Activated CD8-positive, alpha-beta memory T cell treated with anti-CD3 and anti-CD28 coated beads, Interleukin-2, amount 10 ng/mL, durations not matched to agents 7 days and 5 days (primary cell): ENCODE results near the gene SOCS1. TPM values are rescaled to one million over a fixed set of nuclear protein-coding genes. Genes with fewer than 3 reads are reported as not detected.

ENCODE experiments used
- ATAC-seq: fragments of 150-1000 bp; cut with Tn5 transposase; one replicate; pipeline ENCODE4 v1.10.0; 2021; ENCODE audit warnings: moderate library complexity
- CTCF ChIA-PET: fragments of 350-600 bp; sonication (Branson Sonifier 250); formaldehyde crosslinking; loops from one replicate; lab custom pipeline; 2021; ENCODE audit warnings: antibody characterized with exemption; lab: Charles Lee
- DNase-seq: peaks from one replicate; pipeline ENCODE4 v3.0.0-alpha.2; 2020
- H3K27ac Mint-ChIP-seq: one replicate; pipeline ENCODE4 v1.8.0; 2021; ENCODE audit warnings: mild to moderate bottlenecking, mixed read lengths
- H3K27me3 Mint-ChIP-seq: one replicate; pipeline ENCODE4 v1.8.0; 2021; ENCODE audit warnings: mixed read lengths
- H3K36me3 Mint-ChIP-seq: one replicate; pipeline ENCODE4 v1.8.0; 2021; ENCODE audit warnings: mild to moderate bottlenecking, mixed read lengths
- H3K4me1 Mint-ChIP-seq: one replicate; pipeline ENCODE4 v1.8.0; 2021; ENCODE audit warnings: mixed read lengths
- H3K4me3 Mint-ChIP-seq: one replicate; pipeline ENCODE4 v1.8.0; 2021; ENCODE audit warnings: mild to moderate bottlenecking, moderate library complexity, mixed read lengths
- H3K9me3 Mint-ChIP-seq: one replicate; pipeline ENCODE4 v1.8.0; 2022; ENCODE audit warnings: low read depth, mixed read lengths
- total RNA-seq, 2 experiments: library from RNA; stranded (reverse); gene quantifications; one replicate each; pipeline ENCODE4 v1.2.3, GENCODE V29; 2021

SOCS1 gene
- total RNA-seq, 2 experiments from 2014 or later: 158 to 200 TPM

DNA sequence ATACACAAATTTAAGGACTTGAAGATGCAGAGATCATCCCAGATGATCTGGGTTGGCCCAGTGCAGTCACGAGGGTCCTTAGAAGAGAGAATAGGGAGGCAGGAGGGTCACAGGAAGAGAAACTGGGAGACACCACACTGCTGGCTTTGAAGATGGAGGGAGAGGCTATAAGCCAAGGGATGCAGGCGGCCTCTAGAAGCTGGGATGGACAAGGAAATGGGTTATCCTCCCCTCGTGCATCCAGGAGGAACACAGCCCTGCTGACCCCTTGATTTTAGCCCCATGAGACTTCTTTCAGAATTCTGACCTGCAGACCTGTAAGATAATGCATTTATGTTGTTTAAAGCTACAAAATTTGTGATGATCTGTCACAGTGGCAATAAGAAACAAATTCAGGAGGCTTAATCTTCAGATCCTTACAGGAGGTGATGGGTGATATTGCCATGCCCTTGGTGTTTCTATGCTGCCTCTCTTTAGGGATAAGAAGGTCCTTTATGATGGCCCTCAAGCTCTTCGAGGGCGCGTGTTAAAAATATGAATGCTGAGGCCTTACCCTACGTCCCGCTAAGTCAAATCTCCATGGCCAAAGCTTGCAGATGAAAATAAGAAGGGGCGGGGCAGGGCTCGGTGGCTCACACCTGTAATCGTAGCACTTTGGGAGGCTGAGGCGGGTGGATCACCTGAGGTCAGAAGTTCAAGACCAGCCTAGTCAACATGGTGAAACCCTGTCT is 21.8 kb upstream of the SOCS1 start:
- peaks cover 42% of the 10 kb centered on the region for H3K27me3 Mint-ChIP-seq
- no peak overlapping the region for H3K4me3 Mint-ChIP-seq
- ATAC-seq (no peak), DNase-seq (no peak)
- CTCF ChIA-PET: no interaction called here
- H3K4me1 Mint-ChIP-seq: peaks cover 1% of the 10 kb centered on the region
- H3K9me3 Mint-ChIP-seq: no peaks in the 10 kb centered on the region
- H3K36me3 Mint-ChIP-seq: no peaks in the 10 kb centered on the region
- no peak overlapping the region for H3K27ac Mint-ChIP-seq

DNA sequence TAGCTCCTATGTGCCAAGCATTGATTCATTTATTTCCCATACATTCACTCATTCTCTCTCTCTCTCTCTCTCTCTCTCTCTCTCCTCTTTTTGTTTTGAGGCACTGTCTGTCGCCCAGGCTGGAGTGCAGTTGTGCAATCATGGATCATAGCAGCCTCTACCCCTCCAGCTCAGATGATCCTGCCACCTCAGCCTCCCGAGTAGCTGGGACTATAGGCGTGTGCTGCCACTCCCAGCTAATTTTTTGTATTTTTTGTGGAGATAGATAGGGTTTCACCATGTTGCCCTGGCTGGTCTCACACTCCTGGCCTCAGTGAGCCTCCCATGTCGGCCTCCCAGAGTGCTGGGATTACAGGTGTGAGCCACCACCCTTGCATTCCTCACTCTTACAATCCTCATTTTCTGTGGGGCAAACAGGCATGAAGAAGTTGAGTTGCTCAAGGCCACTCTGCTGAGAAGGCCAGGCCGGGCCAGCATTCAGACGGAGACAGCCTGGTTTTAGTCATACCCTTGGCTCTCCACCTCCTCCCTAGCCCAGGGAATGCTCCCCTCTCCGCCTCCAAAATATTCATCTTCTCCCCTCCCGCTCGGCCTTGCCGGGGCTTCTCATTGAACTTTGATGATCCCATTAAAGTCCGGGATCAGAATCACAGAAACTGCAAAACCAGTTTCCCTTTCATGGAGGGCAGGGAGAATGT is 21.0 kb upstream of the SOCS1 start:
- DNase-seq: no peak
- Mint-ChIP-seq H3K9me3 (no peaks in the 10 kb centered on the region), H3K4me3 (no peak overlapping the region), H3K27me3 (peaks cover 39% of the 10 kb centered on the region), H3K36me3 (no peaks in the 10 kb centered on the region), H3K4me1 (peaks cover 1% of the 10 kb centered on the region), H3K27ac (no peak overlapping the region)
- no peak for ATAC-seq
- CTCF ChIA-PET: interaction anchor here (0.8 to 1.2 kb wide), 2 partner anchors 21 to 314 kb away, joined by 3 read pairs; partner anchors contain the start of gene SOCS1

DNA sequence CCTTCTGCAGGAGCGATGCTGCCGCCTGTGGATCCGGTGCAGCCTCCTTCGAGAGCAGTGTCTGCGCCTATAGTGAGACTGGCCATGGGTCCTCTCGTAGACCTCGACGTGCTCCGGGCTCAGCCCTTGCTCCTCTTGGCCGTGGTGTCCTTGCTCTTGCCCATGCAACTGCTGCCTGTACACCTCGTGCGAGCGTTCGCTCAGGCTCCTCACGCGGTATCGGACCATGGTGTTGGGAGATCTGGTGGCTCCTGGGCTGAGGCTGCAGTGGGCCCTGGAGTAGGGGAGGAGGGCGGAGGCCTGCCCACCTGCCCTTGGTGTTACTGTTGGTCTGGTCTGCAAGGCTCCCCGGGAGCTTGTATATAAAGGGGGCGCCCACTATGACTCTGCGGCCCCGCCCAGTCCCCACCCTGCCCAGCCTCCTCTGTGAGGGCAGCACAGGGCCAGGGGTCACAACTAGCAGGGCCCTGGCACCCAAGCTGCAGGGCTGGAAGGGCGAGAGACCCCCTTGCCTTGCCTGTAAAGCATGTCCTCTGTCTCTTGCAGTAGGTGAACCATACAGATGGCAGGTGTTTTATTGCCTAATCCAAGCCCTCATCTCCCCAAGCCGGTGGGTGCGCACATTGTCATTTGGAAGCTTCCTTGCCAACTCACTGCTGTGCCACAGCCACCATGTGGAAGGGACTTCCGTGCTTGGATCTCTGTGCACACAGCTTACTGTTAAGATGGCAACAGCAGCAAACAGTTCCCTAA is 20.3 kb upstream of the SOCS1 start, which contains the start of gene PRM2:
PRM2 (minus strand) TSS at position 338 of the 753 bp plus-strand sequence; CDS start at position 228, 110 bp downstream.
- peaks cover 36% of the 10 kb centered on the region for H3K27me3 Mint-ChIP-seq
- H3K4me3 Mint-ChIP-seq: no peak within 1 kb of the TSS
- peaks cover 1% of the 10 kb centered on the region for H3K4me1 Mint-ChIP-seq
- H3K9me3 Mint-ChIP-seq: no peaks in the 10 kb centered on the region
- ATAC-seq (no peak), DNase-seq (no peak)
- no peaks in the 10 kb centered on the region for H3K36me3 Mint-ChIP-seq
- CTCF ChIA-PET: interaction anchor here (0.8 to 1.2 kb wide), 2 partner anchors 20 to 313 kb away, joined by 3 read pairs; partner anchors contain the start of gene SOCS1
- H3K27ac Mint-ChIP-seq: no peak within 1 kb of the TSS

DNA sequence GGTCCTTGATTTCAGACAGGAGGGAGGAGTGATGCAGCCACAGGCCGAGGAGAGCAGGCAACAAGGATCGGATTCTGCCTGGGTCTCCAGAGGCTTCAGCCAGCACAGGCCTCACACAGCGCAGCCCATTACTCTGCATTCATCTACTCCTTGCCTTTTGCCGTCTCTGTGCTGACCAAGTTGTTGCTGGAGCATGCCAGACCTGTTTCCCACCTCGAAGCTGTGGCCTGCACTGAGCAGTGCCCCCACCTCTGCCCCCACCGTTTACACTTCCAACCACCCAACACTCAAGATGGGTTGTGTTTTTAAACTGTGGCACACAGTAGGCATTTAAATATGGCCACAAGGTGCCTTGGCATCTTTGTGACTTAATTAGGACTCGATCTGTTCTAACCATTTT is 19.0 kb upstream of the SOCS1 start:
- ATAC-seq (no peak), DNase-seq (no peak)
- no peaks in the 10 kb centered on the region for H3K9me3 Mint-ChIP-seq
- H3K27me3 Mint-ChIP-seq: peaks cover 35% of the 10 kb centered on the region
- no peak overlapping the region for H3K4me3 Mint-ChIP-seq
- CTCF ChIA-PET: no interaction called here
- no peaks in the 10 kb centered on the region for H3K36me3 Mint-ChIP-seq
- H3K27ac Mint-ChIP-seq: no peak overlapping the region
- H3K4me1 Mint-ChIP-seq: peaks cover 1% of the 10 kb centered on the region

DNA sequence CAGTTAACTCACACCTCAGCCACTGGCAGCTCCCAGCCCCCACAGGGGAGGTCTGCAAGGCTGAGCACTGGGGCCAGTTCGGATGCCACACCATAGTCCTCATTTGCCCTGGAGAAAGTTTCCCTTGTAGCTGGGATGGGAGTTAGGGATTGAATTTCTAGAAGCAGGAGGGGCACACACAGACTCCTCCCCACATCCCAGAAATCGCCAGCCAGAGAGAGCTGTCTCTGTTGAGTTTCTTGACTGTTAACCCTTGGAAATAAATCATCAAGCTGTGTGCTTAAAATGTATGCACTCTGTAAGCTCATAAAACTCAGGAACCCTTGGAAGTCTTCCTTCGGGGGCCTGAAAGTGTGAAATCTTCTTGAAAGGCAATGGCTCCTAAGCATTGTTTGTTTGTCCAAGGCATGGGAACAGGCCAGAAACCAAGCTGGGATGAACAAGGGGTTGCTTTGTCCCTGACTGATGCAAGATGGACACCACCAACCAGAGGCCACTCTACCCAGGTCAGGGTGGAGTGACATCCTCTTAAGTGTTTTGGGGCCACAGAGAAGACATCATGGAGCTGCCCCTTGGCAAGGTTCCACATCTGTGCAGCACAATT is 17.8 kb upstream of the SOCS1 start:
- no peak overlapping the region for H3K27ac Mint-ChIP-seq
- CTCF ChIA-PET: interaction anchor here (1.6 kb wide), 1 partner anchor 122 kb away, joined by 3 read pairs; no protein-coding TSS in a partner anchor
- no peak for DNase-seq
- no peaks in the 10 kb centered on the region for H3K36me3 Mint-ChIP-seq
- no peaks in the 10 kb centered on the region for H3K4me1 Mint-ChIP-seq
- H3K9me3 Mint-ChIP-seq: no peaks in the 10 kb centered on the region
- no peak for ATAC-seq
- H3K4me3 Mint-ChIP-seq: no peak overlapping the region
- H3K27me3 Mint-ChIP-seq: peaks cover 27% of the 10 kb centered on the region

DNA sequence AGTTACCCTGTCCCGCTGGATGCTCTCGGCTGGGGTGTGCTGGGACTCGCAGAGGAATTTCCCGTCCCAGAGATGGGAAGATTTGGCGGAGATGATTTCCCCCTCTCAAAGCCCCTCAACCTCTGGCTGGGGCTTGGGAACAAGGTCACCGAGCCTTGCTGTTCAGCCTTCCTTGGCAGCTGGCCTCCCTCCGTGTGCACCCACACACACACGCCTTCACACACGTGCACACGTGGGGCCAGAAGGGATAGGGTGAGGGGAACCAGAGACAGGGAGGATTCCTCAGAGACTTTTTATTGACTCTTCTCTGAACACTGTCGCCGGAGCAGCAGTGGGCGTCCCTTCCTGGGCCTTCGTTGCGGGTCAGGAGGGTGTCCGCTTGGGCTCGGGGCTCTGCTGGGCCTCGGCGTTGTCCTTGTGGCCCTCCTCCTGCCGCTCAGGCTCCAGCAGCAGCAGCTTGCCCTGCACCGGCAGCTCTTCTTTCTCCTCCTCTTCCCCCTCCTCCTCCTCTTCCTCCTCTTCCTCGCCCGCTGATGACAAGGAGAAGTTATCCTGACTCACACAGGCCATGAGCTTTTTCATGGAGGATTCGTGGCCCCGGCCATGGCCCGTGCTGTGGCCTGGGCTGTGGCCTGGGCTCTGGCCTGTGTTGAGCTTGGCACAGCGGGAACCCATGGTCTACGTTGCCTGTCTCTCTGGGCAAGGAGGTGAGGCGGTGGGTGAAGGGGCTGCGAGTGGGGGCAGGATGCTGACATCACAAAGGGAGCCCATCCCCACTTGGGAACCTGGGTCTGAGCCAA is 17.1 kb upstream of the SOCS1 start, which contains the start of gene PRM3:
PRM3 (minus strand) TSS at position 709 of the 800 bp plus-strand sequence; CDS start at position 675, 34 bp downstream.
- Mint-ChIP-seq H3K4me1 (no peaks in the 10 kb centered on the region), H3K36me3 (no peaks in the 10 kb centered on the region), H3K9me3 (no peaks in the 10 kb centered on the region), H3K27me3 (peaks cover 28% of the 10 kb centered on the region), H3K27ac (no peak within 1 kb of the TSS), H3K4me3 (no peak within 1 kb of the TSS)
- ATAC-seq (no peak), DNase-seq (no peak)
- CTCF ChIA-PET: interaction anchor here (1.0 to 1.6 kb wide), 2 partner anchors 35 to 123 kb away, joined by 3 to 4 read pairs; no protein-coding TSS in a partner anchor

DNA sequence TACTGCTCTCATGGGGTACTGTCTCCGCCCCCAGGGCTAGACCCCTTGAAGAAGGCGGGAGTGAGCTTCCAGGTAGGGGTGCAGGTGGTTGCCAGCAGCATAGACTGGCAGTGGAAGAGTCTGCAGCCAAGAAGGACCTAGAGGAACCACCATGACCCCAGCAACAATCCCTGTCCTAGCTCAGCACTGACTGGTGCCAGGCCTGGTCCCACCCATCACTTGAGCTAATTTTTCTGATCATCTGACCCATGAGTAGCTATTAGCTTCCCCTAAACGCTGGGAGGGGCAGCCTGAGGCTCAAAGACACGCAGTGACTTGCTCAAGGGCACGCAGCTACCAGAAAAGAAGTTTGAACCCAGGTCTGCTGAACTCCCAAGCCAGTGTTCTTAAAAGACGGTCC is 16.5 kb upstream of the SOCS1 start:
- Mint-ChIP-seq H3K27me3 (peaks cover 29% of the 10 kb centered on the region), H3K36me3 (no peaks in the 10 kb centered on the region), H3K4me1 (no peaks in the 10 kb centered on the region), H3K9me3 (no peaks in the 10 kb centered on the region), H3K4me3 (no peak overlapping the region), H3K27ac (no peak overlapping the region)
- ATAC-seq (no peak), DNase-seq (no peak)
- CTCF ChIA-PET: interaction anchor here (1.0 to 2.3 kb wide), 2 partner anchors 36 to 308 kb away, joined by 4 to 5 read pairs; no protein-coding TSS in a partner anchor

DNA sequence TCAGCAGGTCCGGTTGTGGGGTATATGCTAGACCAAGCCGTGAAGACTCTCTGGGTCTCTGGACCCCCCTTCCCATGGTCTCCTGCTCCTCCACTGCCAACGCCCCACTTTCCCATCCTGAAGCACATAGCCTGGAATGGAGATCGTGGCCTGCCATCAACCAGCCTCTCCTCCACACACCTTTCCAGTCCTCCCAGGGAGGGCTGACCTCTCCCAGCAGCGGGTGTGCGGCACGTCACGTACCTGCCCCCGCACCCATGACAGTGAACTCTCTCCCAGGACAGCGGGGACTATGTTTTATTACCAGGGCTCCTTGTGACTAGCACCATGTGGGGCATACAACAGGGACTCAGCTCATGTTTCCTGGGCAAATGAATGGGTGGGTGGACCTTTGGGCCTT is 15.6 kb upstream of the SOCS1 start:
- Mint-ChIP-seq H3K9me3 (no peaks in the 10 kb centered on the region), H3K27ac (no peak overlapping the region), H3K27me3 (peaks cover 32% of the 10 kb centered on the region), H3K4me3 (no peak overlapping the region), H3K4me1 (no peaks in the 10 kb centered on the region), H3K36me3 (no peaks in the 10 kb centered on the region)
- no peak for DNase-seq
- CTCF ChIA-PET: interaction anchor here (2.3 kb wide), 1 partner anchor 307 kb away, joined by 5 read pairs; no protein-coding TSS in a partner anchor
- no peak for ATAC-seq

DNA sequence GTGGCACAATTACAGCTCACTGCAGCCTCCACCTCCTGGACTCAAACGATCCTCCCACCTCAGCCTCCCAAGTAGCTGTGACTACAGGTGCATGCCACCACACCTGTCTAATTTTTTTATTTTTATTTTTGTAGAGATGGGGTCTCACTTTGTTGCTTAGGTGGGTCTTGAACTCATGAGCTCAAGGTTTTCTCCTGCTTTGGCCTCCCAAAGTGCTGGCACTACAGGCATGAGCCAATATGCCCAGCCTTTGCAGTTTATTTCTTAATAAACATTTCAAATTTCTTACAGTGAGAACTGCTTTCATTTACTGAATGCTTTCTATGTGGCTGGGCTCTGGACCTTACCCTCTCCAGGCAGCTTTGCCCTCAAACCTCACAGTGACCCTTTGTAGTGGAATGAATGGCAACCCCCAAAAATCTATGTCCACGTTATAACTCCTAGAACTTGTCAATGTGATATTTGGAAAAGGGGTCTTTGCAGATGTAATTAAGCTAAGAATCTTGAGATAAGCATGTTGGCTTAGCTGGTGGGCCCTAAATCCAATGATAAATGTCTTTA is 14.7 kb upstream of the SOCS1 start:
- Mint-ChIP-seq H3K36me3 (no peaks in the 10 kb centered on the region), H3K4me3 (no peak overlapping the region), H3K4me1 (no peaks in the 10 kb centered on the region), H3K27ac (no peak overlapping the region), H3K9me3 (no peaks in the 10 kb centered on the region), H3K27me3 (peaks cover 33% of the 10 kb centered on the region)
- DNase-seq: no peak
- CTCF ChIA-PET: interaction anchor here (0.6 to 2.3 kb wide), 5 partner anchors 14 to 306 kb away, joined by 3 to 8 read pairs (median 4); no protein-coding TSS in a partner anchor
- no peak for ATAC-seq

DNA sequence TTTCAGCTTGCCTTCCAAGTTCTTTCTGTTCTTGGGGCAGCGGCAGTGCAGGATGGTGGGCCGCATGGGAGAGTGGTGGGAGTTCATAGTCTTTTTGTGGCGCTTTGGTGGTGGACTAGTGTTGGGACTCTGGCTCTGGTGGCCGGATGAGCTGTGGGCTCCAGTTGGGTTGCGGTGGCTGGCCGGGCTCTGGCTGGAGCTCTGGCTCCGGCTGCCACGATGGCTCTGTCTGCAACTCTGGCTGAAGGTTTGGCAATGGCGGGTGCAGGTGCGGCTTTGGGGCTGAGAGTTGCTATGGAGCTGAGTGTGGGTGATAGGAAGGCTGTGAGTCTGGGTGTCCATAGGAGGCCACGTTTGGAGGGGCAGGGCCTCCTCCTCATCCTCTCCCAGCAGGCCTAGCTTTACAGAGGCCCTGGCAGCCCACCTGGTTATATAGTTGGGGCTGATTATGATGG is 12.9 kb upstream of the SOCS1 start, which contains the start of gene TNP2:
TNP2 (minus strand) TSS at position 405 of the 455 bp plus-strand sequence; CDS start at position 342, 63 bp downstream.
- no peak for ATAC-seq
- no peak for DNase-seq
- Mint-ChIP-seq H3K4me1 (peaks cover 11% of the 10 kb centered on the region), H3K9me3 (no peaks in the 10 kb centered on the region), H3K27me3 (peaks cover 25% of the 10 kb centered on the region), H3K4me3 (no peak within 1 kb of the TSS), H3K27ac (no peak within 1 kb of the TSS), H3K36me3 (no peaks in the 10 kb centered on the region)
- CTCF ChIA-PET: interaction anchor here (0.8 to 2.1 kb wide), 3 partner anchors 10 to 128 kb away, joined by 3 to 8 read pairs (median 3); no protein-coding TSS in a partner anchor

DNA sequence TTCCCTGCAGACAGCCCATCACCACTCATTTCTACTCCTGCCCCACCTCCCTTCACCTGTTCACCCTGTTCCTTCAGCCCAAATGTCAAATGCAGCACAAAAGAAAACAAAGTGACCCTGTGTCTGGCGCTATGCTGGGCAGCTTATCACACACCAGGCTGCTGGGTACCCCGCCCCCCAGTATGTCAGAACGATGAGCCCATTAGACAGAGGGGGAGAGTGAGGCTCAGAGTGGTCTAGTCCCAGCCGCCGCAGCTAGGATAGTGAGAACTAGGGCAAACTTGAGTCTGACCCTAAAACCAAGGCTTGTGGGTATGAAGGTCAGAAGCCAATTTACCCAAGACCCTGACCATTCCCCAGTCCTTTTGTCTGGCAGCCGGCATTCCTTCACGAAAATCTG is 9.1 kb upstream of the SOCS1 start:
- CTCF ChIA-PET: interaction anchor here (1.4 to 1.6 kb wide), 2 partner anchors 285 to 293 kb away, joined by 4 read pairs; no protein-coding TSS in a partner anchor
- peaks cover 32% of the 10 kb centered on the region for H3K27me3 Mint-ChIP-seq
- H3K9me3 Mint-ChIP-seq: no peaks in the 10 kb centered on the region
- no peaks in the 10 kb centered on the region for H3K36me3 Mint-ChIP-seq
- H3K27ac Mint-ChIP-seq: no peak overlapping the region
- H3K4me1 Mint-ChIP-seq: peaks cover 23% of the 10 kb centered on the region
- DNase-seq: no peak
- ATAC-seq: no peak
- no peak overlapping the region for H3K4me3 Mint-ChIP-seq
